Astrocyte (in vitro differentiated cells and primary cell): ENCODE data around the gene SBDS.

Experiments
- EZH2 ChIP-seq: IDR thresholded peaks from 2 replicates; pipeline ENCODE4 v1.6.1; 2012; ENCODE audit warnings: mild to moderate bottlenecking, low read length, inconsistent platforms; ENCODE audit not compliant: insufficient read depth
- TF ChIP-seq, protein P1 (sequence below): IDR thresholded peaks from 2 replicates; pipeline ENCODE4 v1.5.1; 2011; ENCODE audit warnings: low read depth, mild to moderate bottlenecking, inconsistent platforms, low read length, moderate library complexity; ENCODE audit not compliant: insufficient read depth

DNA sequence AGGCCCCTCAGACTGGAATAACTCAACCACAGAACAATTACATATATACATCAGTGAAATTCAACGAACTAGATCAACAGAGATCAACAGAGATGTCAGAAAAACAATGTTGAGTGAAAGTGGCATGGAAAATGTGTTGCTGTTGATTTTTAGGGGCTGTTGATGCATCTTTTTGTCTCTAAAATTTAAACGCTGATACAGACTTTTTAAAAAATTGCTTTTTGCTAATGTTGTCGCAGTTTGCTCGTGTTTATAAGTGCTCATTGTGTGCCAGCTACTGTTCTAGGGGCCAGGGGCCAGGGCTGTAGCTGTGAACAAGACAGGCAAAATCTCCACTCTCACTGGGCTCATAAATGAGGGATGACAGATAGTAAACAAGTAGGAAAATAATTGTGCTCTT is 56.1 kb downstream of the SBDS start:
- TF ChIP-seq, protein P1, sequence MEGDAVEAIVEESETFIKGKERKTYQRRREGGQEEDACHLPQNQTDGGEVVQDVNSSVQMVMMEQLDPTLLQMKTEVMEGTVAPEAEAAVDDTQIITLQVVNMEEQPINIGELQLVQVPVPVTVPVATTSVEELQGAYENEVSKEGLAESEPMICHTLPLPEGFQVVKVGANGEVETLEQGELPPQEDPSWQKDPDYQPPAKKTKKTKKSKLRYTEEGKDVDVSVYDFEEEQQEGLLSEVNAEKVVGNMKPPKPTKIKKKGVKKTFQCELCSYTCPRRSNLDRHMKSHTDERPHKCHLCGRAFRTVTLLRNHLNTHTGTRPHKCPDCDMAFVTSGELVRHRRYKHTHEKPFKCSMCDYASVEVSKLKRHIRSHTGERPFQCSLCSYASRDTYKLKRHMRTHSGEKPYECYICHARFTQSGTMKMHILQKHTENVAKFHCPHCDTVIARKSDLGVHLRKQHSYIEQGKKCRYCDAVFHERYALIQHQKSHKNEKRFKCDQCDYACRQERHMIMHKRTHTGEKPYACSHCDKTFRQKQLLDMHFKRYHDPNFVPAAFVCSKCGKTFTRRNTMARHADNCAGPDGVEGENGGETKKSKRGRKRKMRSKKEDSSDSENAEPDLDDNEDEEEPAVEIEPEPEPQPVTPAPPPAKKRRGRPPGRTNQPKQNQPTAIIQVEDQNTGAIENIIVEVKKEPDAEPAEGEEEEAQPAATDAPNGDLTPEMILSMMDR: no peak
- no peak for TF ChIP-seq EZH2
